ENCODE results near the gene MYB. TPM values are rescaled to one million over a fixed set of nuclear protein-coding genes. Genes with fewer than 3 reads are reported as not detected.

Gene MYB
- total RNA-seq, 1 experiment from 2014 or later: 3.7 TPM

GRCh38 chr6:135256866-135257265 lies 75.8 kb downstream of the MYB start:
- H3K4me2 ChIP-seq (ENCODE audit: low read length): no peak overlapping the region
- no peaks in the 10 kb centered on the region for H3K36me3 ChIP-seq (ENCODE audit: control insufficient read depth in 1 of 2, insufficient read depth in 2 of 2, low read length in 2 of 2)
- no peaks in the 10 kb centered on the region for H3K27me3 ChIP-seq (ENCODE audit: insufficient read depth, low read length)
- no peak for TF ChIP-seq POLR2A (IDR thresholded peaks at IDR 0.05; ENCODE audit: borderline replicate concordance, extremely low read depth, insufficient read depth, insufficient read length)
- no peak for TF ChIP-seq YY1 (IDR thresholded peaks at IDR 0.05; ENCODE audit: extremely low read depth, insufficient replicate concordance, low read depth, low read length)
- TF ChIP-seq ELF1 (IDR thresholded peaks at IDR 0.05; ENCODE audit: borderline replicate concordance, low read depth): no peak
- no peak for TF ChIP-seq SIN3A (IDR thresholded peaks at IDR 0.05; ENCODE audit: low read depth)
- TF ChIP-seq CTCF (IDR thresholded peaks at IDR 0.05 in 2 of 3, conservative IDR thresholded peaks at IDR 0.05 in 1 of 3; ENCODE audit: borderline replicate concordance in 1 of 3, insufficient read depth in 1 of 3, low read depth in 2 of 3, low read length in 2 of 3): no peak
- TF ChIP-seq EZH2 (IDR thresholded peaks at IDR 0.05): no peak
- no peak for TF ChIP-seq EZH2phosphoT487 (IDR thresholded peaks at IDR 0.05; ENCODE audit: borderline replicate concordance)
- TF ChIP-seq SP1 (IDR thresholded peaks at IDR 0.05; ENCODE audit: low read depth): no peak
- no peak for TF ChIP-seq ZBTB33 (IDR thresholded peaks at IDR 0.05; ENCODE audit: extremely low read depth, insufficient replicate concordance, low read length)
- no peak for TF ChIP-seq EGR1 (IDR thresholded peaks at IDR 0.05; ENCODE audit: low read depth)
- no peak for TF ChIP-seq REST (IDR thresholded peaks at IDR 0.05; ENCODE audit: low read depth)
- no peak for TF ChIP-seq POLR2AphosphoS5 (IDR thresholded peaks at IDR 0.05; ENCODE audit: low read depth, low read length)
- TF ChIP-seq CBX3 (IDR thresholded peaks at IDR 0.05; ENCODE audit: low read depth): no peak
- TF ChIP-seq RAD21 (IDR thresholded peaks at IDR 0.05; ENCODE audit: low read depth): no peak
- TF ChIP-seq ZNF274 (IDR thresholded peaks at IDR 0.05; ENCODE audit: low read depth, low read length): no peak
- ChIA-PET CTCF (interaction anchor here (0.6 kb wide), 1 partner anchor 112 kb away, joined by 3 read pairs; no protein-coding TSS in a partner anchor), RAD21 (ENCODE audit: low non-redundant PET in 1 of 2, low total read pairs in 2 of 2, uncharacterized antibody in 2 of 2, unreplicated experiment in 2 of 2) (no interaction called here), POLR2A (interaction anchor here (0.7 kb wide), 1 partner anchor 15 kb away, joined by 5 read pairs; no protein-coding TSS in a partner anchor)
- H3K9me3 ChIP-seq (ENCODE audit: control insufficient read depth in 1 of 2, insufficient read depth in 1 of 2, low read depth in 1 of 2, low read length in 2 of 2): no peaks in the 10 kb centered on the region
- ATAC-seq (no peak), DNase-seq (ENCODE audit: low read depth, low spot score) (no peak)
- intact Hi-C loops (cut with micrococcal nuclease): no loop called here
- no TSS peak for BruUV-seq (replicated peaks)
- no peaks in the 10 kb centered on the region for H3K4me1 ChIP-seq (ENCODE audit: control insufficient read depth in 1 of 2, insufficient read depth in 2 of 2, low read length in 2 of 2)
- H2AFZ ChIP-seq (ENCODE audit: low read depth, low read length, poor library complexity, severe bottlenecking): no peak overlapping the region
- H4K20me1 ChIP-seq (ENCODE audit: insufficient read depth): no peaks in the 10 kb centered on the region
- no peak overlapping the region for H3K9ac ChIP-seq (ENCODE audit: low read length)
- no peaks in the 10 kb centered on the region for H3K9me2 ChIP-seq (ENCODE audit: insufficient read depth)
- no peak overlapping the region for H3K4me3 ChIP-seq (replicated peaks in 1 of 2; ENCODE audit: low read depth in 1 of 2, low read length in 2 of 2)
- H3K79me2 ChIP-seq (ENCODE audit: insufficient read depth, low read length): no peaks in the 10 kb centered on the region
- no peak overlapping the region for H3K27ac ChIP-seq (ENCODE audit: low read depth, low read length)
